HuH-7 (cell line): ENCODE data around the gene CPNE4.

Experiments
- DNase-seq: peaks from one replicate; pipeline ENCODE4 v3.0.0; 2011; ENCODE audit warnings: low spot score

Gene CPNE4

GRCh38 chr3:131596884-131597283 lies 437.9 kb downstream of the CPNE4 start:
- no peak for DNase-seq

GRCh38 chr3:131591394-131592014 lies 443.3 kb downstream of the CPNE4 start:
- DNase-seq: no peak

GRCh38 chr3:131586277-131586676 lies 448.5 kb downstream of the CPNE4 start:
- no peak for DNase-seq

GRCh38 chr3:131582438-131582837 lies 452.4 kb downstream of the CPNE4 start:
- no peak for DNase-seq

GRCh38 chr3:131568460-131568859 lies 466.4 kb downstream of the CPNE4 start:
- DNase-seq: no peak

- no peak for DNase-seq
Measured at GRCh38 chr3:131564812-131565211, 470.0 kb downstream of the CPNE4 start.

- DNase-seq: no peak
Measured at GRCh38 chr3:131561511-131561910, 473.3 kb downstream of the CPNE4 start.

- DNase-seq: no peak
Measured at GRCh38 chr3:131560795-131561194, 474.0 kb downstream of the CPNE4 start.

- DNase-seq: no peak
Measured at GRCh38 chr3:131555456-131555855, 479.4 kb downstream of the CPNE4 start.

GRCh38 chr3:131553495-131554247 lies 481.1 kb downstream of the CPNE4 start:
- no peak for DNase-seq

GRCh38 chr3:131551761-131552160 lies 483.1 kb downstream of the CPNE4 start:
- no peak for DNase-seq

GRCh38 chr3:131550562-131551465 lies 484.0 kb downstream of the CPNE4 start:
- no peak for DNase-seq

GRCh38 chr3:131549340-131549739 lies 485.5 kb downstream of the CPNE4 start:
- no peak for DNase-seq

- DNase-seq: no peak
Measured at GRCh38 chr3:131547585-131547984, 487.2 kb downstream of the CPNE4 start.

GRCh38 chr3:131546441-131546840 lies 488.4 kb downstream of the CPNE4 start:
- no peak for DNase-seq

- DNase-seq: no peak
Measured at GRCh38 chr3:131544557-131544956, 490.3 kb downstream of the CPNE4 start.

- no peak for DNase-seq
Measured at GRCh38 chr3:131543714-131544113, 491.1 kb downstream of the CPNE4 start.

GRCh38 chr3:131541288-131541687 lies 493.5 kb downstream of the CPNE4 start:
- no peak for DNase-seq

GRCh38 chr3:131540821-131541220 lies 494.0 kb downstream of the CPNE4 start:
- DNase-seq: no peak

- DNase-seq: no peak
Measured at GRCh38 chr3:131540143-131540542, 494.7 kb downstream of the CPNE4 start.

GRCh38 chr3:131538968-131539367 lies 495.8 kb downstream of the CPNE4 start:
- no peak for DNase-seq

GRCh38 chr3:131537531-131537930 lies 497.3 kb downstream of the CPNE4 start:
- no peak for DNase-seq

GRCh38 chr3:131535596-131535995 lies 499.2 kb downstream of the CPNE4 start:
- no peak for DNase-seq
